ENCODE measurements around the gene TRAPPC2L. TPM values are rescaled to one million over a fixed set of nuclear protein-coding genes. Genes with fewer than 3 reads are reported as not detected.
A peak's percentile ranks its signal among the peaks of the same experiment; 100 is the strongest.

Gene TRAPPC2L
- total and polyA plus RNA-seq, 10 of the 15 experiments (the other 5 are each of a cell fraction or from before 2014, with no cell fraction given): 56.3 to 363 (median 118) TPM

DNA sequence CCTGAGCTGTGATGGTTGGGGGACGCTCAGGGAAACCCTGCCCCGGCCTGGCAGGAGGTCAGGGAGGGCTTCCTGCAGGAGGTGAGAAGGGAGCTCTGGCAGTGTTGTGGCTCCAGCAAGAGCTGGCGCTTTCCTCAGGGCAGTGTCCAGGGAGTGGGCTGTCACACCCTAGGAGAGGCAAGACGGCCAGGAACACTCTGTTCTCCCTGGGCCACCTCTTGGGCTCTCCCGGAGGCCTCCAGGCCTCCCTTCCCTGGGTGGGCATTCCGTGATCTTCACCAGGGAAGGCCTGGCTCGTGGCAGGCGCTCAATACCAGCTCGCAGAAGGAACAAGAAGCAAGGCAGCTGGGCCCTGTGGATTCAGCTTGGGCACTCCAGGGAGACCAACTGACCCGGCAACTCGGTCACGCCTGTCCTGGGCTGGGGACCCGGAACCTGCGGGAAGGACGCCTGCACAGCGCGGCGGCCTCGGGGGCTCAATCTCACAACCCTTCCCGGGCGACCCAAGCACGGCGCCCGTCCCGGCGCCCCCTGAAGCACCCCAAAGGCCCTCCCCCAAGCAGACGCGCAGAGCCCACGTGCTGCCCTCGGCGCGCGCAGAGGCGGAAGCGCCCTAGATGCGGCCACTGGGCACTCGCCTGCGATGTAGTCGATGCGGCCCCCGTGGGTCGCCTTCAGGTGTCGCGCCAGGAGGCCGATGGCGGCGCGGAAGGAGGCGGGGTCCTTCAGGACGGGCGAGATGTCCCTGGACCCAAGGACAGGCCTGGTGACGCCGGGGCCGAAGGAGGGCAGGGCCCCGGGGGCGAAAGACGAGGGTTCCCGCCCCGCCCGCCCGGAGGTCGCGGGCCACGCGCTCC, 45.8 kb upstream of the TRAPPC2L start:
- Histone ChIP-seq H3K9me3 (replicated peaks; ENCODE audit: control insufficient read depth, insufficient read depth, low read length) (no peaks in the 10 kb centered on the region), H3K79me2 (ENCODE audit: control insufficient read depth, insufficient read depth, low read length) (peaks cover 30% of the 10 kb centered on the region), H3K4me1 (ENCODE audit: control insufficient read depth, insufficient read depth, low read length) (peaks cover 20% of the 10 kb centered on the region), H3K4me3 (peak overlapping the region; percentile 85), H3K36me3 (ENCODE audit: control insufficient read depth in 2 of 2, insufficient read depth in 2 of 2, low read length in 1 of 2) (peaks cover 6 to 34% of the 10 kb centered on the region in 2 experiments; a peak in 3 of 4 replicates), H3K27me3 (replicated peaks in 1 of 2; ENCODE audit: control insufficient read depth in 2 of 2, insufficient read depth in 2 of 2, low read length in 1 of 2) (no peaks in the 10 kb centered on the region), H4K20me1 (ENCODE audit: control insufficient read depth, insufficient read depth) (no peaks in the 10 kb centered on the region), H3K27ac (ENCODE audit: control insufficient read depth, insufficient read depth) (peak overlapping the region; percentile 95), H3K4me2 (ENCODE audit: control insufficient read depth, insufficient read depth) (peak overlapping the region; percentile 85), H2AFZ (ENCODE audit: control insufficient read depth, low read depth, low read length) (peak overlapping the region; percentile 69), H3K9ac (ENCODE audit: control insufficient read depth, insufficient read depth, low read length) (peak overlapping the region; percentile 88)
- ATAC-seq: peak; percentile 81
- ChIA-PET POLR2A (interaction anchor here (0.5 to 4.2 kb wide), 9 partner anchors 10 to 381 kb away, joined by 3 to 30 read pairs (median 4); no protein-coding TSS in a partner anchor), CTCF (interaction anchor here (0.6 to 3.2 kb wide), 9 partner anchors 15 to 406 kb away, joined by 3 to 19 read pairs (median 7); partner anchors contain the start of genes CTU2, GALNS, RNF166 and TRAPPC2L), RAD21 (ENCODE audit: unreplicated experiment) (interaction anchor here (0.9 to 4.0 kb wide), 15 partner anchors 8 to 697 kb away, joined by 3 to 14 read pairs (median 4); partner anchors contain the start of genes CDH15, CDT1, PIEZO1 and ZNF778), SMC1A (ENCODE audit: uncharacterized antibody, unreplicated experiment) (interaction anchor here (0.9 to 2.0 kb wide), 9 partner anchors 11 to 405 kb away, joined by 3 to 7 read pairs (median 5); partner anchors contain the start of genes GALNS and TRAPPC2L)
- WGBS (ENCODE audit: insufficient coverage, insufficient replicate concordance, low lambda C conversion rate, missing lambda C conversion rate): under 1% methylated on average over 53 of the region's 65 CpGs
- in situ Hi-C loops (cut with MboI) (no loop called here), intact Hi-C loops (cut with micrococcal nuclease; ENCODE audit: unreplicated experiment) (loop anchor here (5.0 kb wide), 2 partner anchors 46 to 159 kb away; partner anchors contain the start of genes CYBA, GALNS and TRAPPC2L)
- no peak for DNase-seq (ENCODE audit: low read depth, low spot score)
- peak; percentile 89 for FAIRE-seq
- no TSS peak for BruUV-seq (replicated peaks)
- TF ChIP-seq, protein P1, sequence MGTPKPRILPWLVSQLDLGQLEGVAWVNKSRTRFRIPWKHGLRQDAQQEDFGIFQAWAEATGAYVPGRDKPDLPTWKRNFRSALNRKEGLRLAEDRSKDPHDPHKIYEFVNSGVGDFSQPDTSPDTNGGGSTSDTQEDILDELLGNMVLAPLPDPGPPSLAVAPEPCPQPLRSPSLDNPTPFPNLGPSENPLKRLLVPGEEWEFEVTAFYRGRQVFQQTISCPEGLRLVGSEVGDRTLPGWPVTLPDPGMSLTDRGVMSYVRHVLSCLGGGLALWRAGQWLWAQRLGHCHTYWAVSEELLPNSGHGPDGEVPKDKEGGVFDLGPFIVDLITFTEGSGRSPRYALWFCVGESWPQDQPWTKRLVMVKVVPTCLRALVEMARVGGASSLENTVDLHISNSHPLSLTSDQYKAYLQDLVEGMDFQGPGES (IDR thresholded peaks at IDR 0.05): no peak
- peak; percentile 71 to 79 for TF ChIP-seq BHLHE40 (IDR thresholded peaks at IDR 0.05; ENCODE audit: borderline replicate concordance in 1 of 2, low read depth in 2 of 2, low read length in 1 of 2)
- TF ChIP-seq GATAD2B (conservative IDR thresholded peaks at IDR 0.05; ENCODE audit: low read depth): peak; percentile 77; the same call in 1 of the 2 replicates
- 0 out of 4 replicates have a peak, but pooled peaks of 1 of the 2 experiments have one; percentile 9 for TF ChIP-seq SRF (IDR thresholded peaks at IDR 0.05; ENCODE audit: low read depth in 2 of 2, low read length in 2 of 2)
- no peak for TF ChIP-seq ATF2 (IDR thresholded peaks at IDR 0.05; ENCODE audit: low read length)
- no peak for TF ChIP-seq TBL1XR1 (IDR thresholded peaks at IDR 0.05; ENCODE audit: low read depth, low read length)
- no peak for TF ChIP-seq EZH2 (IDR thresholded peaks at IDR 0.05; ENCODE audit: borderline replicate concordance, control insufficient read depth, low read depth, low read length)
- peak; percentile 96 for TF ChIP-seq USF1 (IDR thresholded peaks at IDR 0.05; ENCODE audit: borderline replicate concordance, extremely low read length, insufficient read depth, low read depth, low read length)
- no peak for TF ChIP-seq HDAC2 (IDR thresholded peaks at IDR 0.05)
- TF ChIP-seq PML (IDR thresholded peaks at IDR 0.05; ENCODE audit: low read length): no peak
- no peak for TF ChIP-seq KLF5 (IDR thresholded peaks at IDR 0.05; ENCODE audit: partially characterized antibody)
- TF ChIP-seq JUNB (IDR thresholded peaks at IDR 0.05): no peak
- TF ChIP-seq CBX5 (IDR thresholded peaks at IDR 0.05; ENCODE audit: low read depth): no peak
- no peak for TF ChIP-seq MEF2B (IDR thresholded peaks at IDR 0.05; ENCODE audit: partially characterized antibody, poor library complexity, severe bottlenecking)
- no peak for TF ChIP-seq MYB (IDR thresholded peaks at IDR 0.05; ENCODE audit: borderline replicate concordance, low read depth, low read length)
- no peak for TF ChIP-seq MTA3 (IDR thresholded peaks at IDR 0.05; ENCODE audit: borderline replicate concordance, low read length)
- TF ChIP-seq, protein P2, sequence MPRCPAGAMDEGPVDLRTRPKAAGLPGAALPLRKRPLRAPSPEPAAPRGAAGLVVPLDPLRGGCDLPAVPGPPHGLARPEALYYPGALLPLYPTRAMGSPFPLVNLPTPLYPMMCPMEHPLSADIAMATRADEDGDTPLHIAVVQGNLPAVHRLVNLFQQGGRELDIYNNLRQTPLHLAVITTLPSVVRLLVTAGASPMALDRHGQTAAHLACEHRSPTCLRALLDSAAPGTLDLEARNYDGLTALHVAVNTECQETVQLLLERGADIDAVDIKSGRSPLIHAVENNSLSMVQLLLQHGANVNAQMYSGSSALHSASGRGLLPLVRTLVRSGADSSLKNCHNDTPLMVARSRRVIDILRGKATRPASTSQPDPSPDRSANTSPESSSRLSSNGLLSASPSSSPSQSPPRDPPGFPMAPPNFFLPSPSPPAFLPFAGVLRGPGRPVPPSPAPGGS (IDR thresholded peaks at IDR 0.05; ENCODE audit: borderline replicate concordance, insufficient read depth, low read depth, low read length, poor library complexity, severe bottlenecking): peak; percentile 1

All from GM12878 (cell line).